ENCODE results near the gene CLIC6.

Gene CLIC6

DNA sequence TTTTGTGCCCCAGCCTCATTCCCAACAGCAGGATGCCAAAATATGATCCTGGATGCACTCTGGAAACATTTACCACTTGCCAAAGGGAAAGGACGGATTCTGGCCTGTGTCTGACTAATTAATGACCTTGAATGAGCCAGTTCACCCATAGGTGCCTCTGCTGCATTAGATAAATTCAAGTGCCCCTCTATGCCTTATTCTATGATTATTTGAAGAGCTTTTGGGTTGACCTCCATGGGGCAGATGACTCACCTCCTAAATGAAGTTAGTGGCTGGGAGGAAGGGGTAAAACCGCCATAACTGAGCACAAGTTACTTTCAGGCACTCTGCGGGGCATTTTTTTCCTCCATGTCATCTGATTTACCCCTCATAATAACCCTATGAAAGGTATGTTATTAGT lies 98.1 kb downstream of the CLIC6 start:
- no peak for DNase-seq (ENCODE audit: low read depth in 2 of 2)
